ENCODE results near the gene COG2.
"Not testable (repeated sequence)": the region's sequence is repeated elsewhere in the genome, so short reads cannot be mapped to it uniquely, and the experiment has no call there.

Gene COG2, protein sequence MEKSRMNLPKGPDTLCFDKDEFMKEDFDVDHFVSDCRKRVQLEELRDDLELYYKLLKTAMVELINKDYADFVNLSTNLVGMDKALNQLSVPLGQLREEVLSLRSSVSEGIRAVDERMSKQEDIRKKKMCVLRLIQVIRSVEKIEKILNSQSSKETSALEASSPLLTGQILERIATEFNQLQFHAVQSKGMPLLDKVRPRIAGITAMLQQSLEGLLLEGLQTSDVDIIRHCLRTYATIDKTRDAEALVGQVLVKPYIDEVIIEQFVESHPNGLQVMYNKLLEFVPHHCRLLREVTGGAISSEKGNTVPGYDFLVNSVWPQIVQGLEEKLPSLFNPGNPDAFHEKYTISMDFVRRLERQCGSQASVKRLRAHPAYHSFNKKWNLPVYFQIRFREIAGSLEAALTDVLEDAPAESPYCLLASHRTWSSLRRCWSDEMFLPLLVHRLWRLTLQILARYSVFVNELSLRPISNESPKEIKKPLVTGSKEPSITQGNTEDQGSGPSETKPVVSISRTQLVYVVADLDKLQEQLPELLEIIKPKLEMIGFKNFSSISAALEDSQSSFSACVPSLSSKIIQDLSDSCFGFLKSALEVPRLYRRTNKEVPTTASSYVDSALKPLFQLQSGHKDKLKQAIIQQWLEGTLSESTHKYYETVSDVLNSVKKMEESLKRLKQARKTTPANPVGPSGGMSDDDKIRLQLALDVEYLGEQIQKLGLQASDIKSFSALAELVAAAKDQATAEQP

DNA sequence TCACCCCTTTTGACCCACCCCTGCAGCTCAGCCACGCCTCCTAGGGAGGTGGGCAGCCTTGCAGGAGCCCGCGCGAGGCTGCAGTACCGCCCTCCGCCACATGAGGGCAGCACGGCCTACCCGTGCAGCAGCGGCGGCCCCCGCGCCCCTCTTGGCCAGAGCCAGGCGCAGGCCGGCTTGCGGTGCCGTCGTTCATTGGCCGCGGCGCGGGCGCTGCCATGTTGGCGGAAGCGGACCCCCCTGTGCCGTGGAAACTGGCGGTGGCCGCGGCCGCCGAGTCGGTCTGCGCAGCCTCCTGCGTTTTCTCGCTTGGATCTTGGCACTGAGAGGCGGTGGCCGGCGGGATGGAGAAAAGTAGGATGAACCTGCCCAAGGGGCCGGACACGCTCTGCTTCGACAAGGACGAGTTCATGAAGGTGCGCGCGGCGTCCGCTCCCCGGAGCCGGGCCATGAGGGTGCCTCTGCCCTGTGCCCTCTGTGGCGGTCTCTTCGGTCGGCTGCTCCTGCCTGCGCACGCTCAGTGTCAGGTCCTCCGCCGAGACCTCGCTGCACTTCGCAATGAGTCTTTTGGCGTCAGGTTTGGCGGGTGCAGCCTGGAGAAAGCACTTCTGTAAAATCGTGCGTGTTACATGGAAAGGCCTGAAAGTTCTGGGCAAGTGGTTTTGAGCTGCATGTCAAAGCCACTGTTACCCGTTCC, at the start of gene COG2:
COG2 (plus strand) TSS at position 219 of the 697 bp plus-strand sequence; CDS start at position 345, 126 bp downstream.
- in situ Hi-C loops (cut with MboI; ENCODE audit: low sequenced_read_pairs) = no loop called here

DNA sequence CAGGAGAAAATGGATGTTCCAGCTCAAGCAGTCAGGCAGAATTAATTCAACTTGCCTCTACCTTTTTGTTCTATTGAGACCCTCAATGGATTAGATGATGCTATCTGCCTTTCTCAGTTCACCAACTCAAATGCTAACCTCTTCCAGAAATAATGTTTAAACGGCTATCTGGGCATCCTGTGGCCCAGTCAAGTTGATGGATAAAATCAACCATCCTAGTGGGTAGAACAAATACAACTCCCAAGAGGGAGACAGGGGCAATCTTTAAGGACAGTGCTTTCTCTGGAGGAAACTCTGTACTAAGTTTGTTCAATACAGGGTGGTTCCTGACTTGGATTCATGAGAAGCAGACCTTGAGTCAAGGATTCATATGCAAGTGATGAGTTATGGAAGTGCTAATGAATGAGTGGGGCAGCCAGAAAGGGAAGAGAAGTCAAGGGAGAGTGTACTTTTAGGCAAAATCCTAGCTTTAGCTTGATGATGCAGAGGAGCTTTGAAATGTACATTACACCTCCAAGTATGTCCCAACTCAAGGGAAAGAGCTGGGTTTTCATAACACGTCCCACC, 49.4 kb upstream of the COG2 start:
- in situ Hi-C loops (cut with MboI; ENCODE audit: low sequenced_read_pairs) = no loop called here

DNA sequence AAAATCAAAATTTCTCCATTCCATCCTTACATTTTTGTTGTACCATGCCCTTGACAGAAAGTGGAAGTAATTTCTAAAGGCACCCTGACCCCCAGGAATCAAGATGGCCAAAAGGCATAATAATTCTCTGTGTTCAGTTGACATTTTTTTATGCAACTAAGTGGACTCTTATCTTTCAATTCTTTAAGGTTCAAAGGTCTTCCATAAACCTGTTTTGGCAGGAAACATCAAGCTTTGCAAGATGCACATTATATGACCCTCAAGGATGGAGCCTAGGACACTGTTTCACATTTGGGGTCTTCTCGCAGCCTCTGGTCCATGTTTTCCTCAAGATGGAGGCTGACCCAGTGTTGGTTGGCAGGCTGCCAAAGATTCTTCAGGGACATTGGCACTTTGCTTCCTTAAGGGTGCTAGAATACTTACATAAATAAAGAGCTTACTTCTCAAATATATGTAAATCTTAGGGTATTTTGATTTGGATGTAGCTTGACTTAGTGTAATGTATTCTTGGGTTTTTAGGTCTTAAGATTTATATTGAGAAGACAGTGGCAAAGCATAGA, 48.0 kb upstream of the COG2 start:
- in situ Hi-C loops (cut with MboI; ENCODE audit: low sequenced_read_pairs) = no loop called here

GRCh38 chr1:230595181-230595580, 47.1 kb upstream of the COG2 start:
- in situ Hi-C loops (cut with MboI; ENCODE audit: low sequenced_read_pairs) = no loop called here

- in situ Hi-C loops (cut with MboI; ENCODE audit: low sequenced_read_pairs) = no loop called here
Measured at GRCh38 chr1:230596306-230596705, 46.0 kb upstream of the COG2 start.

- in situ Hi-C loops (cut with MboI; ENCODE audit: low sequenced_read_pairs) = no loop called here
Measured at GRCh38 chr1:230598745-230599144, 43.5 kb upstream of the COG2 start.

DNA sequence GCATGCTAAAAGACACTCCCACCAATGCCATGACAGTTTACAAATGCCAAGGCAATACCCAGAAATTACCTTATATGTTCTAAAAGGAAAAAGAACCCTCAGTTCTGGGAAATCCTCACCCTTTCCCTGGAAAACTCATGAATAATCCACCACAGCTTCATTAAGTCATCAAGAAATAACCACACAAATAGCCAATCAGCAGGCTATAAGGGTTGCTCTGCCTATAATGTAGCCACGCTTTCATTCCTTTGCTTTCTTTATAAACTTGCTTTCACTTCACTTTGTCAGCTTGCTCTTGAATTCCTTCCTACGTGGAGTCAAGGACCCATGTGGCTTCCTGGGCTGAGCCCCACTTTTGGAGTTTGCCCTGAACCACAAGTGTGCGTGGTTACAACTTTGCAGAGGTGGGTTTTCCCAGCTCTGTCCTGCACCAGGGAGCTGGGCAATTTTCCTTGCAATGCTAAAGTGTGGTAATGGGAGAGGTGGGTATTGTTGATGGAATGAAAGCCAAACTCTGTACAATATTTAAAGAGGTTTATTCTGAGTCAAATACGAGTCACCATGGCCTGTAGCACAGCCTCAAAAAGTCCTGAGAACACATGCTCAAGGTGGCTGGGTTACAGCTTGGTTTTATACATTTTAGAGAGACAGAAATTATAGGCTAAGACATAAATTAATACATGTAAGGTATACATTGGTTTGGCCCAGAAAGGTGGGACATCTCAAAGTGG, 42.2 kb upstream of the COG2 start:
- in situ Hi-C loops (cut with MboI; ENCODE audit: low sequenced_read_pairs) = no loop called here

- in situ Hi-C loops (cut with MboI; ENCODE audit: low sequenced_read_pairs) = not testable (repeated sequence)
Measured at GRCh38 chr1:230600657-230601400, 41.5 kb upstream of the COG2 start.

- in situ Hi-C loops (cut with MboI; ENCODE audit: low sequenced_read_pairs) = no loop called here
Measured at GRCh38 chr1:230609208-230609607, 33.1 kb upstream of the COG2 start.

GRCh38 chr1:230610589-230610988, 31.7 kb upstream of the COG2 start:
- in situ Hi-C loops (cut with MboI; ENCODE audit: low sequenced_read_pairs) = no loop called here

GRCh38 chr1:230611128-230611877, 31.0 kb upstream of the COG2 start:
- in situ Hi-C loops (cut with MboI; ENCODE audit: low sequenced_read_pairs) = no loop called here

DNA sequence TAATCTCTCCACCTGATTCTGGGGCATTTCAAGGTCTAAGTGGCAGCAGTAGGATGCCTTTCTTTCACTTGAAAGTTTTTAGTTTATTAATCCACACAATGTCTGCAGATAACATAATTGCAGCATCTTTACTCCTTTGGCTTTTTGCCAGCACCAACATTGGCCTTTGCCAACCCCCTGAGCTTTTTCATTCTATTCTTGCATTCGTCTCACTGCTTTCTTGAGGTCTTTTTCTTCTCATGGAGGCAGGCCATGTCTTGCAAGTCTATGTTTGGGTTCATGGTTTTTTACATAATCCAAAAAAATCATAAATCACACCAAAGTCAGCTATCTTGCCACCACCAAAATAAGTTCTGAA, 30.4 kb upstream of the COG2 start:
- in situ Hi-C loops (cut with MboI; ENCODE audit: low sequenced_read_pairs) = no loop called here

GRCh38 chr1:230612651-230613050, 29.6 kb upstream of the COG2 start:
- in situ Hi-C loops (cut with MboI; ENCODE audit: low sequenced_read_pairs) = no loop called here

- in situ Hi-C loops (cut with MboI; ENCODE audit: low sequenced_read_pairs) = no loop called here
Measured at GRCh38 chr1:230614121-230614520, 28.2 kb upstream of the COG2 start.

GRCh38 chr1:230618537-230618936, 23.7 kb upstream of the COG2 start:
- in situ Hi-C loops (cut with MboI; ENCODE audit: low sequenced_read_pairs) = no loop called here

GRCh38 chr1:230620649-230621323, 21.5 kb upstream of the COG2 start:
- in situ Hi-C loops (cut with MboI; ENCODE audit: low sequenced_read_pairs) = no loop called here

GRCh38 chr1:230621324-230622030, 20.8 kb upstream of the COG2 start:
- in situ Hi-C loops (cut with MboI; ENCODE audit: low sequenced_read_pairs) = no loop called here

GRCh38 chr1:230622151-230622550, 20.1 kb upstream of the COG2 start:
- in situ Hi-C loops (cut with MboI; ENCODE audit: low sequenced_read_pairs) = no loop called here
